Activated T-helper 1 cell treated with anti-CD3 and anti-CD28 coated beads, Interleukin-2, amount 50 U/mL, for 16 hours (primary cell): ENCODE results near the gene SLC22A16.
"Not testable (repeated sequence)": the region's sequence is repeated elsewhere in the genome, so short reads cannot be mapped to it uniquely, and the experiment has no call there.

Experiments
- DNase-seq, 2 donors: peaks; one replicate each; pipeline ENCODE4 v3.0.0-alpha.2; 2020; ENCODE audit warnings: low read depth in 1 of 2, low spot score in 1 of 2

The SLC22A16 gene, protein sequence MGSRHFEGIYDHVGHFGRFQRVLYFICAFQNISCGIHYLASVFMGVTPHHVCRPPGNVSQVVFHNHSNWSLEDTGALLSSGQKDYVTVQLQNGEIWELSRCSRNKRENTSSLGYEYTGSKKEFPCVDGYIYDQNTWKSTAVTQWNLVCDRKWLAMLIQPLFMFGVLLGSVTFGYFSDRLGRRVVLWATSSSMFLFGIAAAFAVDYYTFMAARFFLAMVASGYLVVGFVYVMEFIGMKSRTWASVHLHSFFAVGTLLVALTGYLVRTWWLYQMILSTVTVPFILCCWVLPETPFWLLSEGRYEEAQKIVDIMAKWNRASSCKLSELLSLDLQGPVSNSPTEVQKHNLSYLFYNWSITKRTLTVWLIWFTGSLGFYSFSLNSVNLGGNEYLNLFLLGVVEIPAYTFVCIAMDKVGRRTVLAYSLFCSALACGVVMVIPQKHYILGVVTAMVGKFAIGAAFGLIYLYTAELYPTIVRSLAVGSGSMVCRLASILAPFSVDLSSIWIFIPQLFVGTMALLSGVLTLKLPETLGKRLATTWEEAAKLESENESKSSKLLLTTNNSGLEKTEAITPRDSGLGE

DNA sequence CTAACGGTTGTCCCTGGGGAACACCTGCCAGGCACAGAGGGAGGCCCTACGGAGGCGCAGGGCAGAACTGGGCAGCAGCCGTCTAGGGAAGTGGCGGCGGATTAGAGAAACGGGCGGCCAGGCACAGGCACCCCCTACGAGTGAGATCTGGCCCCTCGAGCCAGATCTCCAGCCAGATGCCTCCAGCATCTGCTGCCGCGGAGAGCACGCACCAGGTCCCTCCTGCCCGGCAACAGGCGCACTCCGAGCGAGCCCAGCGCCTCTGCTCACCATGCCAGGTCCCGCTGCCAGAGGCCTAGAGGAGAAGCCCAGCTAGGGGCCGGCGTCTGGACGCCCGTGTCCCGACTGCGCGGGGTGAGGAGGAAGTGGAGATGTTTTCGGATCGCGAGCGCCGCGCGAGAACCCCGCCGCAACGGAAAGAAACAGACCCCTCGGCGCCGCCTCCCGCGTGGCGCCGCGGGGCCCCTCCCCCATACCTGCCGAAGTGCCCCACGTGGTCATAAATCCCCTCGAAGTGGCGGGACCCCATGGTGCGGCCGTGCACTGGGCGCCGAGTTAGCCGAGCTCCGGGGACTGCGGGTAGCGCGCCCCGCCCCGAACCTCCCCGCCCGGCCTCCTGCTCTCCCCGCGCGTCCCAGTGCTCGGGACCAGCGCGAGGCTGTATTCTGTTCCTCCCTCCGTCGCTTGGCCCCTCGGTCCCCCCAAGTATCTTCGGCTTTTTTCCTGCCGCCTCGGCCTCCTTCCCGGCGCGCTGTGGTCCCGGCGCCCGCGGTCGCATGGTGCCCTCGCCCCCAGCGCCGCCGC lies at the start of gene SLC22A16:
SLC22A16 (minus strand) TSS at position 568 of the 804 bp plus-strand sequence; CDS start at position 529, 39 bp downstream.
- no peak for DNase-seq

GRCh38 chr6:110525001-110525400 lies 48.6 kb upstream of the SLC22A16 start:
- no peak for DNase-seq

DNA sequence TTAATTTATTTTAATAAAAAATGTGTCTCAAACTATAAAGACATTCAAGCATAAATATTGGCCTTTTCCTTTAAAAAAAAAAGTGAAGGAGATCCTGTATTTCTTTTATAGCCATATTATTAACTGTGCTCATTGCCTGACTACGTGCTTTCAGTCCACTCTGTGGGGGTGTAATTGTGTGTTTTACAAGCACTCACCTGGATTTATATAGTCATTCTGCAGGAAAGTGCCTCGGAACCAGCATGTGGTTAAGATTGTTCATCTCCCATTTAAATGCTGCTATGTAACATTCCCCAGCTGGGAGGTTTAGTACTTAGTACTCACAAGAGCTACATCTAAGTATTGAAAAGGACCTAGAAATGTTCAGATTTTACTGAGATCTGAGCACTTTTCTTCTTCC lies 47.9 kb upstream of the SLC22A16 start:
- DNase-seq: no peak

GRCh38 chr6:110523451-110524021 lies 47.1 kb upstream of the SLC22A16 start:
- no peak for DNase-seq

- DNase-seq: no peak
Observed at GRCh38 chr6:110522427-110522826, 46.0 kb upstream of the SLC22A16 start.

DNA sequence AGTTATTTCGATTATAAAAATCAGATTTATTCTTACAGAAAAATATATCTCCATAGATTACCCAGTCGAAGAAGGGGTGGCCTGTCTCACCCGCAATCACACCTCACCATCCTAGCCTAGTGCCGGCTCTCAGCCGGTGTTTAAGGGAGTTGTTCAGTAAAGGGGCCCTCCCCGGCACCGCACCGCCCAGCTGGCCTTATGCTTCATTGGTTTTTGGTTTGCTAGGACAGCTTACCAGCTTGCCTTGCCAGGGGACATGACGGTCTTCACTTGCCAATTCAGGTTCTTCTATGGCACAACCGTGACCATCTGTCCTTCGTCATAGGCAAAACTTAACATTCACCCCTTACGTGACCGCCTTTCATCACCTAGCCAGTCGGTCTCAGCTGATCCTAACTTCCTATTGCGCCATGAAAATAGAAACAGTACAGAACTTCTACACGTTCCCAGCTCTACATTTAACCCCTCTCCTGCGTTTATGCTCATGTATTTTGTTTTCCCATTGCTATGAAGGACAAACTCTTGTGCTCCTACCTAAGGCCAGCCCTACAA lies 44.7 kb upstream of the SLC22A16 start:
- DNase-seq: no peak

DNA sequence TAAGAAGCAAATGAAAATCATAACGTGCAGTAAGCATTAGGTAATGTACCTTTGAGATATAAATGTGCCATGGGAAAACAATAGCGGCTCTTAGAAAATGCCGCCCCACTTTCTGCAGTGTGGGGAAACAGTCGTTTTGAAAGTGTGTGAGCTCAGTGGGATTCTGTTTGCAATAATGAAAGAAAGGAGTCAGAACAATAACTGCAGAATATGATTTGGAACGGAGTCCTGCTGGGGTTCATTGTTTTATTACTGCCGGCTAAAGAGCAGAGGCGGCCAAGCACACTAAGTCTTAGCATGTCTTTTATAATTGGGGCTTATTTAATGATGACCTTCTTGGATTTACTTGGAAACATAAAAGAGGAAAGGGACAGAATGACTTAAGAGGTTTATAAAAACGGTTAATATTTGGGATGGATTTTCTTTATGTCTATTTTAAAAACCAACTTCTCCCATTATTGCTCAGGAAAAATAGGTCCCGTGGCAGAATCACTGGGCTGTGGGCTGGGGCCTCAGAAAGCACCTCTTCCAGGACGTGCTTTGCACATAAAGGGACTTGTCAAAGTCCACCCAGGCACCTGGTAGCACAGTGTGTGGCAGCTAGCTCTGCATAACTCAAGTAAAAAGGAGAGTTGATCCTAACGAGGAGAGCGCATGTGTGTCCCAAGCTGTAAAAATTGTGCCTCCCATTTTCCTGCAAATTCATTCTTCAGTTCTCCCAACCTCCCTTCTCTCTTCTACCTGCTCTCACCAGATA lies 44.0 kb upstream of the SLC22A16 start:
- DNase-seq: no peak

DNA sequence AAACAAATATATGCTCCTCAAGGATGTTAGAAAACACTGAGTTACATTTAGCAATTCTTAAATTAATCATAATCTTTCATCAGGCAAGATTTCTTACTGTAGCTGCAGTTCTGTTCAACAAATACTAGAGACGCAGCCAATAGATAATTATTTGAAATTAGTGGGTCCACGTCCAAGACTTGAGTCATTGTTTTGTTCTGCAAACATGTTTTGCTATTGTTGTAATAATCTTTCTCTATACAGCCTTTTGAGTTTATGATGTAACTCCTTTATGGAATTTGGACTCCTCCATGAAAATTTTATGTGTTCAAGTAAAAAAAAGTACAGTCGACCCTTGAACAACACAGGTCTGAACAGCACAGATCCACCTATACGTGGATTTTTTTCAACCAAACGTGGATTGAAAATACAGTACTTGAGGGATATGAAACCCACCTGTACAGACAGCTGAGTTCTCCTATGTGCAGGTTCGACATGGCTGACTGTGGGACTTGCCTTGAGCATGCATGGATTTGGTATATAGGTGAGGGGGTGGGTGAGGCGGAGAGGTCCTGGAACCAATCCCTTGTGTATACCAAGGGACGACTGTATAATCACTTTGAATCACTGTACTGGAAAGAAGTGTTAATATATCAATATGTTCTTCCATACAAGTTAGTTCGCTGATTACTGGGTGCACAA lies 41.3 kb upstream of the SLC22A16 start:
- no peak for DNase-seq

DNA sequence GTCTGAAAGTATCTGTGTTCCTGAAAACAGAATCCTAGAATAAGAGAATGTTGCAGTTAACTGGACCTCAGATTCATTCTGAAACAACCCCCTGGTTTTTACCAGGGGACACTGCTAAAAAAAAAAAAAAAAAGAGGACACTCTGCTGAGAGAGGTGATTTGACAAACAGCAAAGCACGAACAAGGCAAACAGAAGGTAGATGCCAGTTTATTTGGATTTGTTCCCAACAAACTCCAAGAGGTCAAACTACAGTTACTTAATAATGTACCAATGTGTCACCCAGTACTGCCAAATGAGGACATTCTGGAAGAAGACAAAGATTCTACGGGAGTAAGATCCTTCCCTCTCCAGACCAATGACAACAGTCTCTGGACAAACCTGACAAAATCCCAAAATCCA lies 40.6 kb upstream of the SLC22A16 start:
- no peak for DNase-seq

DNA sequence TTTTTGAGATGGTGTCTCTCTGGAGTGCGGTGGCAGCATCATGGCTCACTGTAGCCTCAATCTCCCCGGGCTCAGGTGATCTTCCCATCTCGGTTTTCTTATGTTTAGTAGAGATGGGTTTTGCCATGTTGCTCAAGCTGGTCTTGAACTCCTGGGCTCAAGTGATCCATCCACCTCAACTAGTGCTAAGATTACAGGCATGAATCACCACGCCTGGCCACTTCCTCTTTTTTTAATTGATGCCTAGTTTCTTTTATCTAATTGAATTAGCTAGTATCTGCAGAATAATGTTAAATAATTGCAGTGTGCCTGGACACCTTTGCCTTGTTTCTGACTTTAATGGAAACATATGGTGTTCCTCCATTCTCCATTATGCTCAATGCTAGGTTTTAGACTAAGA lies 38.4 kb upstream of the SLC22A16 start:
- DNase-seq: no peak

GRCh38 chr6:110512991-110513390 lies 36.6 kb upstream of the SLC22A16 start:
- DNase-seq: no peak

DNA sequence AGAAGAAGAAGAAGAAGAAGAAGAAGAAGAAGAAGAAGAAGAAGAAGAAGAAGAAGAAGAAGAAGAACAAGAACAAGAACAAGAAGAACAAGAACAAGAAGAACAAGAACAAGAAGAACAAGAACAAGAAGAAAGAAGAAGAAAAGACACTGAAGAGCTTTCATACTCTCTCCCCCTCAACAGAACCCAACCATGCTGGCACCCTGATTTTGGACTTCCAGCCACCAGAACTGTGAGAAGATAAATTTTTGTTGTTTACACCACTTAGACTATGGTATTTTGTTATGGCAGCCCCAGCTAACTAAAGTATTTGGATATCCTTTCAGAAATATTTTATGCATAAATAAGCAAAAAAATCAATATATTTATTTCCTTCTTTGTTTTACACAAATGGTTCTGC lies 36.1 kb upstream of the SLC22A16 start:
- not testable (repeated sequence) for DNase-seq

GRCh38 chr6:110511401-110511800 lies 35.0 kb upstream of the SLC22A16 start:
- DNase-seq: no peak

GRCh38 chr6:110509617-110510241 lies 33.3 kb upstream of the SLC22A16 start:
- no peak for DNase-seq

- DNase-seq: not testable (repeated sequence)
Observed at GRCh38 chr6:110504891-110505290, 28.5 kb upstream of the SLC22A16 start.

DNA sequence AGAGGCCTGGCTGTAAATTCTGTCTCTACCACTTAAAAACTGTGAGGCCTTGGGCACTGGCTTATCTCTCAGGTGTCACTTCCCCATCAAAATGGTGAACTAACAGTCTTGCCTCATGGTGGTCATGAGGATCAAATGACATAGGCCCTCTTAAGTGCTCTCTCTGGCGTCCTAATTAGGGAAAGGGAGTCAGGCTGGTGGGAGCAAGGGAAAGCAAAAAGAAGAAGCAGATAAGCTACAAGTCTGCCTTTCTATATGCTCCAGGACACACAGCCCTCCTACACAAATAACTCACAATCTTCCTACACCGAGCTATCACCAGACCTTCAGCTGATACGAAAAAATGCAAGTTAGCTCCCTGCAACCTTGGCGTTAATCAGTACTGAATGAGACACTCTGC lies 19.5 kb upstream of the SLC22A16 start:
- no peak for DNase-seq

- no peak for DNase-seq
Observed at GRCh38 chr6:110493253-110493800, 16.9 kb upstream of the SLC22A16 start.

- no peak for DNase-seq
Observed at GRCh38 chr6:110492584-110492983, 16.2 kb upstream of the SLC22A16 start.

DNA sequence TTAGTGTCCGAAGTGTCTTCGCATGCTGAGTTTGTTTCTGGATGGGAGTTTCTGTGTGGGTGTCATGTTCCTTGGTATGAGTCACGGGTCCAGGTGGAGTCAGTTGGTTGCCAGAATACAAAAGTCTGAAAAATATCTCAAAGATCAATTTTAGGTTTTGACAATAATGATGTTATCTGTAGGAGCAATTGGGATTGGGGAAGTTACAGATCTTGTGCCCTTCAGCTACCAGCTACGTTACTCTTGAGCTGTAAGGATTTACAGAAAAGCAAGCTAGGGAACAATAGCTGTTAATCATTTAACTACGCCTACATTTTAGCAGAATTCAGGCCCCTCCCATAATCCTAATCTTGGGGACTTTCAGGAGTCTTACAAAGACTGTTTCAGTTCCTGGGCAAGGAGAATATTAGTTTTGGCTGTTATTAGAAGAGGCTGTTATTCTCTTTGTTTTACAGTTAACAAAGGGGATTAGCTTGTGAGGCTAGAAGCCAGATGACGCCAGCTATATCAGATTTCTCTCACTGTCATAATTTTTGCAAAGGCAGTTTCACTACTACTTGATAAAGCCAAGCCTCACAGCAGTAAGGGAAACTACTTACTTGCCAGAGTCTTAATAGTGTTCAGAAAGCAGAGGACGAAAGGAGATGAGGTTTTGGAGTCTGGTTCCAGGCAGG lies 15.4 kb upstream of the SLC22A16 start:
- no peak for DNase-seq
